ENCODE data around the gene CYP4F12.

CYP4F12 gene

GRCh38 chr19:15721268-15721667, 48.4 kb downstream of the CYP4F12 start:
- Histone ChIP-seq H3K9me3 (ENCODE audit: control insufficient read depth, low read length) (peaks cover 11% of the 10 kb centered on the region), H3K36me3 (ENCODE audit: control insufficient read depth, insufficient read depth, low read length, severe bottlenecking) (no peaks in the 10 kb centered on the region), H3K4me3 (ENCODE audit: low read length) (no peak overlapping the region), H3K4me1 (ENCODE audit: control insufficient read depth, insufficient read depth, low read length) (no peaks in the 10 kb centered on the region), H3K9ac (ENCODE audit: low read length) (no peak overlapping the region), H3K27me3 (replicated peaks; ENCODE audit: control insufficient read depth, insufficient read depth, low read length) (no peaks in the 10 kb centered on the region)
- DNase-seq (ENCODE audit: low read depth): no peak

GRCh38 chr19:15722956-15723355, 50.1 kb downstream of the CYP4F12 start:
- H3K27me3 ChIP-seq (replicated peaks; ENCODE audit: control insufficient read depth, insufficient read depth, low read length): no peaks in the 10 kb centered on the region
- no peak overlapping the region for H3K9ac ChIP-seq (ENCODE audit: low read length)
- no peak for DNase-seq (ENCODE audit: low read depth)
- H3K4me3 ChIP-seq (ENCODE audit: low read length): no peak overlapping the region
- H3K36me3 ChIP-seq (ENCODE audit: control insufficient read depth, insufficient read depth, low read length, severe bottlenecking): no peaks in the 10 kb centered on the region
- no peaks in the 10 kb centered on the region for H3K4me1 ChIP-seq (ENCODE audit: control insufficient read depth, insufficient read depth, low read length)
- H3K9me3 ChIP-seq (ENCODE audit: control insufficient read depth, low read length): peaks cover 11% of the 10 kb centered on the region

- no peak for DNase-seq (ENCODE audit: low read depth)
- H3K4me3 ChIP-seq (ENCODE audit: low read length): no peak within 1 kb of the TSS
- no peaks in the 10 kb centered on the region for H3K4me1 ChIP-seq (ENCODE audit: control insufficient read depth, insufficient read depth, low read length)
- H3K36me3 ChIP-seq (ENCODE audit: control insufficient read depth, insufficient read depth, low read length, severe bottlenecking): no peaks in the 10 kb centered on the region
- H3K9ac ChIP-seq (ENCODE audit: low read length): no peak within 1 kb of the TSS
- no peaks in the 10 kb centered on the region for H3K9me3 ChIP-seq (ENCODE audit: control insufficient read depth, low read length)
- H3K27me3 ChIP-seq (replicated peaks; ENCODE audit: control insufficient read depth, insufficient read depth, low read length): no peaks in the 10 kb centered on the region
These were observed 54.8 kb downstream of the CYP4F12 start, which contains the start of gene OR10H2 for GRCh38 chr19:15727724-15728123. TSS of gene OR10H2 (plus strand) at chr19:15728024. CDS start at chr19:15728044, 20 bp downstream.

DNA sequence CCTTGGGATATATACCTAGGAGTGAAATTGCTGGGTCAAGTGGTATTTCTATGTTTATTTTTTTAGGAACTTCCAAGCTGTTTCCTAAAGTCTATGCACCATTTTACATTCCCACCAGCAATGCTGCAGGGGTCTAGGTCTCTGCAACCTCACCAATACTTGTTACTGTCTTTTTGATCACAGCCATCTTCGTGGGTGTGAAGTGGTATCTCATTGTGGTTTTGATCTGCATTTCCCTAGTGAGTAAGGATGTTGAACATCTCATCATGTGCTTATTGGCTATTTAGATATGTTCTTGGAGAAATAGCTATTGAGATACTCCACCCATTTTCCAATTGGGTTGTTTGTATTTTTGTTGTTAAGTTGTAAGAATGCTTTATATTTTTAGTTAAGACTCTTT, 57.7 kb downstream of the CYP4F12 start:
- no peaks in the 10 kb centered on the region for H3K36me3 ChIP-seq (ENCODE audit: control insufficient read depth, insufficient read depth, low read length, severe bottlenecking)
- no peaks in the 10 kb centered on the region for H3K9me3 ChIP-seq (ENCODE audit: control insufficient read depth, low read length)
- no peak for DNase-seq (ENCODE audit: low read depth)
- no peak overlapping the region for H3K4me3 ChIP-seq (ENCODE audit: low read length)
- H3K9ac ChIP-seq (ENCODE audit: low read length): no peak overlapping the region
- H3K27me3 ChIP-seq (replicated peaks; ENCODE audit: control insufficient read depth, insufficient read depth, low read length): no peaks in the 10 kb centered on the region
- H3K4me1 ChIP-seq (ENCODE audit: control insufficient read depth, insufficient read depth, low read length): no peaks in the 10 kb centered on the region

DNA sequence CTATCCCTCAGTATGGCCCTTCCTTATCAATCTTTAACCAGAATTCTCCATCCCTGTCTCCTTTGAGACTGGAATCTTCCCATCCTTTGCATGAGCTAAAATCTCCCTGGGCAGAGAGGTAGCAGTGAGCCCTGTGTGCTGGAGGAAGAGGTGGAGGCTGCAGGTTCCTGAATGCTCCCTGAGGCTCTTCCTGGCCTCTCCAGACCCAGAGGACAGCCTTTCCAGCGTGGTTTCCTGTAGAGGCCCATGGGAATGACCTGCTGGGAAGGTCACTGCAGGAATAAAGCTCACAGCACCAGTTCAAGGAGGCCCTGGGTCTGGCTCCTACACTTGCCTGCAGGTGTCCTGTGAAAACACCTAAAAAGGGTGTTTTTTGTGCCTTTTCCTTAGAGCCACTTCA, 59.5 kb downstream of the CYP4F12 start:
- H3K4me3 ChIP-seq (ENCODE audit: low read length): no peak overlapping the region
- no peaks in the 10 kb centered on the region for H3K4me1 ChIP-seq (ENCODE audit: control insufficient read depth, insufficient read depth, low read length)
- H3K36me3 ChIP-seq (ENCODE audit: control insufficient read depth, insufficient read depth, low read length, severe bottlenecking): no peaks in the 10 kb centered on the region
- H3K9ac ChIP-seq (ENCODE audit: low read length): no peak overlapping the region
- H3K9me3 ChIP-seq (ENCODE audit: control insufficient read depth, low read length): no peaks in the 10 kb centered on the region
- no peak for DNase-seq (ENCODE audit: low read depth)
- H3K27me3 ChIP-seq (replicated peaks; ENCODE audit: control insufficient read depth, insufficient read depth, low read length): no peaks in the 10 kb centered on the region

DNA sequence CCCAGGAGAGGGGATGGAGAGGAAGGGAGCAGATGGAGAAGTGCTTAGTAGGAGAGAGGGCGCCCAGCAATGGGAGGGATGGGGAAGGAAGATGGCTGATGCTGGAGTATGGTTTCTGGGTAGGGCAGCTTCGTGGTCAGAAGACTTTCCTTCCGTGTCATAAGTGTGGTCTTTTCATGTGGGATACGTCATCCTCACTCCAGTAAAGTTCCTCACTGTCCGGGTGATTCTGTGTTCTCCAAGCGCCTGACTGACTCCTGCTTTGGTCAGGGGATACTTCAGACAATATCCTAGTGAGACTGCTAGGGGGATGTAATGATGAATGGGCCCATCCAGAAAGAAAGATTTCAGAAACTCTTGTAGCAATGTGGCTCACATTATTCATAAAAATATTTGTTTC, 61.0 kb downstream of the CYP4F12 start:
- no peaks in the 10 kb centered on the region for H3K27me3 ChIP-seq (replicated peaks; ENCODE audit: control insufficient read depth, insufficient read depth, low read length)
- H3K4me3 ChIP-seq (ENCODE audit: low read length): no peak overlapping the region
- no peak overlapping the region for H3K9ac ChIP-seq (ENCODE audit: low read length)
- no peaks in the 10 kb centered on the region for H3K4me1 ChIP-seq (ENCODE audit: control insufficient read depth, insufficient read depth, low read length)
- DNase-seq (ENCODE audit: low read depth): no peak
- H3K36me3 ChIP-seq (ENCODE audit: control insufficient read depth, insufficient read depth, low read length, severe bottlenecking): no peaks in the 10 kb centered on the region
- H3K9me3 ChIP-seq (ENCODE audit: control insufficient read depth, low read length): no peaks in the 10 kb centered on the region

- no peaks in the 10 kb centered on the region for H3K4me1 ChIP-seq (ENCODE audit: control insufficient read depth, insufficient read depth, low read length)
- no peak within 1 kb of the TSS for H3K9ac ChIP-seq (ENCODE audit: low read length)
- no peaks in the 10 kb centered on the region for H3K36me3 ChIP-seq (ENCODE audit: control insufficient read depth, insufficient read depth, low read length, severe bottlenecking)
- H3K27me3 ChIP-seq (replicated peaks; ENCODE audit: control insufficient read depth, insufficient read depth, low read length): no peaks in the 10 kb centered on the region
- no peak for DNase-seq (ENCODE audit: low read depth)
- peaks cover 7% of the 10 kb centered on the region for H3K9me3 ChIP-seq (ENCODE audit: control insufficient read depth, low read length)
- no peak within 1 kb of the TSS for H3K4me3 ChIP-seq (ENCODE audit: low read length)
These were observed 64.8 kb downstream of the CYP4F12 start, which contains the start of gene OR10H3 for GRCh38 chr19:15737722-15738121. TSS of gene OR10H3 (plus strand) at chr19:15737985. CDS start at chr19:15741393, 3,408 bp downstream.

DNA sequence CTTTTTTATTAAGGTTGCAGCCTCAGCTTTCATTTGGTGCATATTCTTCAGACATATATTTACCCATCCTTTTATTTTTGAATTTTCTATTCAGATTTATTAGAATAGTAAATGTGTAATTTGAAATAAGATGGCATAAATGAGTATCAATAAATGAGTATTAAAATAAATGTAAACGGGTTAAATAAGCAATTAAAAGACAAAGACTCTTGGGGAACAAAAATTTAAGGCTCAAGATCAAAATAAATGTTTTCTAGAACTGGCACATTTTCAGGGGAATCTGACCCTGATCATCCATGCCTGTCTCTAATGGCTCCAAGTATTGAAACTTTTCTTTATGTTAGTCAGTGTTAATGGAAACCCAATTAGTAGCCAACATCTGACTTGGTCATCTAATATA, 67.9 kb downstream of the CYP4F12 start:
- H3K4me3 ChIP-seq (ENCODE audit: low read length): no peak overlapping the region
- no peak for DNase-seq (ENCODE audit: low read depth)
- H3K36me3 ChIP-seq (ENCODE audit: control insufficient read depth, insufficient read depth, low read length, severe bottlenecking): no peaks in the 10 kb centered on the region
- H3K9ac ChIP-seq (ENCODE audit: low read length): no peak overlapping the region
- no peaks in the 10 kb centered on the region for H3K4me1 ChIP-seq (ENCODE audit: control insufficient read depth, insufficient read depth, low read length)
- peaks cover 7% of the 10 kb centered on the region for H3K9me3 ChIP-seq (ENCODE audit: control insufficient read depth, low read length)
- no peaks in the 10 kb centered on the region for H3K27me3 ChIP-seq (replicated peaks; ENCODE audit: control insufficient read depth, insufficient read depth, low read length)
